ENCODE measurements around the gene KCNJ10.

Gene KCNJ10

DNA sequence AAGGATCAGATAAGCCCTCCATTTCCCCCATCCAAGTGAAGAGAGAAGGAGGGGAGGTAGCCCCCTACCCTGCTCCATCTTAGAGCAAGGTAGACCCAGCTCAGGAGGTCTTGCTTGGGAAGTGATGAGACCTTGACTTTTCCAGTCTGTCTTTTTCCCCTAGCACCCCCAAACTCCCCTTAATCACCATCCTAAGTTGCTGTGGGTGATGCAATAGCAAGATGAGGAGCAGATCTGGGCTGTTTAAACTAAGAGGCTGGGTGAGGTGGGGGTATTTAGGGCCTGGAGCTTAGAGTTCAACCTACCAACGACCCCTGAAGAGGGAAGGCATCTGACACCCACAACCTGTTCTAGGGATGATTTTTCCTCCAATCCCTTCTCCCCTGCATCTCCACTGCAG is 47.3 kb upstream of the KCNJ10 start:
- no peak overlapping the region for H2AFZ ChIP-seq (ENCODE audit: low read depth, low read length, severe bottlenecking)
- H3K4me3 ChIP-seq (ENCODE audit: insufficient read depth, low read length, poor library complexity, severe bottlenecking), result no peak overlapping the region
- H4K20me1 ChIP-seq (ENCODE audit: low read depth, low read length), result no peaks in the 10 kb centered on the region
- TF ChIP-seq, protein P1, sequence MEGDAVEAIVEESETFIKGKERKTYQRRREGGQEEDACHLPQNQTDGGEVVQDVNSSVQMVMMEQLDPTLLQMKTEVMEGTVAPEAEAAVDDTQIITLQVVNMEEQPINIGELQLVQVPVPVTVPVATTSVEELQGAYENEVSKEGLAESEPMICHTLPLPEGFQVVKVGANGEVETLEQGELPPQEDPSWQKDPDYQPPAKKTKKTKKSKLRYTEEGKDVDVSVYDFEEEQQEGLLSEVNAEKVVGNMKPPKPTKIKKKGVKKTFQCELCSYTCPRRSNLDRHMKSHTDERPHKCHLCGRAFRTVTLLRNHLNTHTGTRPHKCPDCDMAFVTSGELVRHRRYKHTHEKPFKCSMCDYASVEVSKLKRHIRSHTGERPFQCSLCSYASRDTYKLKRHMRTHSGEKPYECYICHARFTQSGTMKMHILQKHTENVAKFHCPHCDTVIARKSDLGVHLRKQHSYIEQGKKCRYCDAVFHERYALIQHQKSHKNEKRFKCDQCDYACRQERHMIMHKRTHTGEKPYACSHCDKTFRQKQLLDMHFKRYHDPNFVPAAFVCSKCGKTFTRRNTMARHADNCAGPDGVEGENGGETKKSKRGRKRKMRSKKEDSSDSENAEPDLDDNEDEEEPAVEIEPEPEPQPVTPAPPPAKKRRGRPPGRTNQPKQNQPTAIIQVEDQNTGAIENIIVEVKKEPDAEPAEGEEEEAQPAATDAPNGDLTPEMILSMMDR (IDR thresholded peaks at IDR 0.05; ENCODE audit: insufficient read depth, low read length, poor library complexity, severe bottlenecking), result no peak
- TF ChIP-seq EZH2phosphoT487 (conservative IDR thresholded peaks at IDR 0.05; ENCODE audit: low read length), result no peak
- H3K27ac ChIP-seq (ENCODE audit: low read depth, low read length), result no peak overlapping the region
- H3K79me2 ChIP-seq (ENCODE audit: insufficient read depth, low read length), result no peaks in the 10 kb centered on the region
- H3K4me2 ChIP-seq (ENCODE audit: low read depth, low read length, poor library complexity, severe bottlenecking), result no peak overlapping the region
- no peaks in the 10 kb centered on the region for H3K27me3 ChIP-seq (ENCODE audit: low read length)
- no peaks in the 10 kb centered on the region for H3K36me3 ChIP-seq (ENCODE audit: low read length)
- no peak overlapping the region for H3K9ac ChIP-seq (ENCODE audit: low read length)
- no peaks in the 10 kb centered on the region for H3K9me2 ChIP-seq (replicated peaks; ENCODE audit: insufficient read depth, low read length)
- H3F3A ChIP-seq (ENCODE audit: insufficient read depth), result no peaks in the 10 kb centered on the region
- H3K9me3 ChIP-seq (ENCODE audit: insufficient read depth, low read length), result no peaks in the 10 kb centered on the region

DNA sequence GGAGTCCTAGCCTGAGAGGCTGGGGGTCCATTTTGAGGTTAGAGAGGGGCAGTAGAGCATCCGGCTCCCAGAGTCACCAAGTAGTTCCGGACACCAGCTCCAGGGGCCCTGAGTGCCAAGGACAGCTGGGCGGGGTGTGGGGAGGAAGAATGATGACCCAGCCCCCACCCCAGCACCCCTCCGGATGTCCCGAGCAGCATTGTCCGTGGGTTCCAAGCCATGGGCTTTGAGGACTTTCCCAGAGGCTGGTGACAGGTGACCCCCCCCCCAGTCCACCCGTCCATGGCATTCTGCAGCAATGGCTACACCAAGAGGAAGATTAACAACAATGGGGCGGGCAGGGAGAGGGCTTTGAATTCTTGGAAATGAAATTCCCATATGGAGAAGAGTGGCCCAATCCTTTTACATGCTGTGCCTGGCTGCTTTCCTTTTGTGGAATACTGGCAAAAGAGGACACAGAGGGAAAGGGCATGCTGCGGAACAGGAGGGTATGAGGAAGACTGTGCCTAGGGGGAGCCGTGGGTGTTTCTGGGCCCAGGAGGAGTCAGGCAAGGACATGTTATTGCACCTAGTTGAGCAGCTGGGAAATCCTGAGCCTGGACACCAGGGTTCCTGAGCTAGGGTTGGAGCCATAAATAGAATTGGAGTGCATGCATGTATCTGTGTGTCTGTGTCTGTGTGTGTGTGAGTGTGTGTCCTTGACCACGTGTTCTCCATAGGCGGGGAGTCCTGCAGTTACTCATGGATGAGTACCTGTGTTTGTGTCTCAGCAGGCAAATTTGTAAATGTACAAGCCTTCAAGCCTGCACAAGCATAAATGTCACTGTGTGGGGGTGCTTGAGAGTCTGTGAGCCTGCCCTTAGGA is 46.6 kb upstream of the KCNJ10 start:
- H3F3A ChIP-seq (ENCODE audit: insufficient read depth), result no peaks in the 10 kb centered on the region
- H3K4me3 ChIP-seq (ENCODE audit: insufficient read depth, low read length, poor library complexity, severe bottlenecking), result no peak overlapping the region
- H3K36me3 ChIP-seq (ENCODE audit: low read length), result no peaks in the 10 kb centered on the region
- no peaks in the 10 kb centered on the region for H3K79me2 ChIP-seq (ENCODE audit: insufficient read depth, low read length)
- H3K9ac ChIP-seq (ENCODE audit: low read length), result no peak overlapping the region
- no peak overlapping the region for H2AFZ ChIP-seq (ENCODE audit: low read depth, low read length, severe bottlenecking)
- no peaks in the 10 kb centered on the region for H3K27me3 ChIP-seq (ENCODE audit: low read length)
- no peaks in the 10 kb centered on the region for H4K20me1 ChIP-seq (ENCODE audit: low read depth, low read length)
- no peaks in the 10 kb centered on the region for H3K9me3 ChIP-seq (ENCODE audit: insufficient read depth, low read length)
- no peak overlapping the region for H3K4me2 ChIP-seq (ENCODE audit: low read depth, low read length, poor library complexity, severe bottlenecking)
- no peaks in the 10 kb centered on the region for H3K9me2 ChIP-seq (replicated peaks; ENCODE audit: insufficient read depth, low read length)
- no peak overlapping the region for H3K27ac ChIP-seq (ENCODE audit: low read depth, low read length)
- TF ChIP-seq EZH2phosphoT487 (conservative IDR thresholded peaks at IDR 0.05; ENCODE audit: low read length), result no peak
- TF ChIP-seq, protein P1 (IDR thresholded peaks at IDR 0.05; ENCODE audit: insufficient read depth, low read length, poor library complexity, severe bottlenecking), result no peak

DNA sequence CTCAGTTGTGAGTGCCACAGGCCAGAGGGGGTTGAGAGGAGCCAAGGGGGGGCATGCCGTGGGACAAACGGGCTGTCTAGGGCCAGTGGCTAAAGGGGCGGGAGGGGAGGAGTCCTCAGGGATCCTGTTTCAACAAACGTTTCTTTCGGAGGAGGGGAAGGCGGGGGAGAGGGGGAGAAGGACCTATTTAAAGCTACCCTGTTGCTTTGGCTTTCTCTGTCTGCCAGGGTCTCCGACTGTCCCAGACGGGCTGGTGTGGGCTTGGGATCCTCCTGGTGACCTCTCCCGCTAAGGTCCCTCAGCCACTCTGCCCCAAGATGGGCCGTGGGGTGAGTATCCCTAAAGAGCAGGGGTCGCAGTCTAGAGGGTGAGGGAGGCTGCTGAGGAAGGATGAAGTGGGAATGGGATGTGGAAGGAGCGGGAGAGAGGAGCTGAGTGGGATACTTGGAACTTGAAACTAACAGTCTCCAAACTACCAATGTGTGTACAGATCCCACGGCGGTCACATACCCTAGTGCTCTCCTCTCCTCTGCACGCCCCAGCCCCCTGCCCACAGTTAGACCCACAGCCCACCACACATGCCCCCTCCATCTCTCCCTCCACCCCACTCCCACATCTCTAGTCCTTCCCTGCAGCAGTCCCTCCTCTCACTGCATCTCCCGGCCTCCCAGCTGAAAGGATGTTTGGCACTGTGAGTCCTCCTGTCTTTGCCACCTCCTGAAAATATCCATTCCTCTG is 45.8 kb upstream of the KCNJ10 start, which contains the start of gene ATP1A2:
Gene ATP1A2, plus strand, starts transcription at position 215 of the 738 bp plus-strand sequence. Its CDS starts 103 bp downstream, at position 318.
- H3K27me3 ChIP-seq (ENCODE audit: low read length), result no peaks in the 10 kb centered on the region
- no peak within 1 kb of the TSS for H3K27ac ChIP-seq (ENCODE audit: low read depth, low read length)
- H3K9ac ChIP-seq (ENCODE audit: low read length), result no peak within 1 kb of the TSS
- no peaks in the 10 kb centered on the region for H3K9me3 ChIP-seq (ENCODE audit: insufficient read depth, low read length)
- TF ChIP-seq EZH2phosphoT487 (conservative IDR thresholded peaks at IDR 0.05; ENCODE audit: low read length), result no peak
- TF ChIP-seq, protein P1 (IDR thresholded peaks at IDR 0.05; ENCODE audit: insufficient read depth, low read length, poor library complexity, severe bottlenecking), result no peak
- H4K20me1 ChIP-seq (ENCODE audit: low read depth, low read length), result no peaks in the 10 kb centered on the region
- H3K79me2 ChIP-seq (ENCODE audit: insufficient read depth, low read length), result no peaks in the 10 kb centered on the region
- no peaks in the 10 kb centered on the region for H3K36me3 ChIP-seq (ENCODE audit: low read length)
- H3F3A ChIP-seq (ENCODE audit: insufficient read depth), result no peaks in the 10 kb centered on the region
- no peak within 1 kb of the TSS for H3K4me3 ChIP-seq (ENCODE audit: insufficient read depth, low read length, poor library complexity, severe bottlenecking)
- H2AFZ ChIP-seq (ENCODE audit: low read depth, low read length, severe bottlenecking), result no peak within 1 kb of the TSS
- no peak within 1 kb of the TSS for H3K4me2 ChIP-seq (ENCODE audit: low read depth, low read length, poor library complexity, severe bottlenecking)
- no peaks in the 10 kb centered on the region for H3K9me2 ChIP-seq (replicated peaks; ENCODE audit: insufficient read depth, low read length)
